HCT116 (cell line): ENCODE results near the gene TRMU. TPM values are rescaled to one million over a fixed set of nuclear protein-coding genes. Genes with fewer than 3 reads are reported as not detected.

ENCODE experiments used
- ATAC-seq: fragments of 200-7000 bp; cut with Tn5 transposase; 2 replicates; pipeline ENCODE4 v1.9.1; 2020; ENCODE audit warnings: mild to moderate bottlenecking, moderate library complexity
- BruUV-seq: library from RNA; stranded (reverse); fragments of 400-500 nt; replicated peaks from 2 replicates; lab custom pipeline; 2021; lab: Mats Ljungman, UMichigan
- CTCF ChIA-PET: fragments of 300-600 bp; sonication (Branson Sonifier 250); formaldehyde crosslinking; loops from one replicate; lab custom pipeline; 2021; ENCODE audit warnings: antibody characterized with exemption; lab: Charles Lee
- POLR2A ChIA-PET: fragments of 300-600, 350-600 bp; sonication (Branson Sonifier 250); formaldehyde crosslinking; loops from one replicate; lab custom pipeline; 2021; ENCODE audit warnings: antibody characterized with exemption; lab: Charles Lee
- RAD21 ChIA-PET, 2 experiments: fragments of 300-600 bp; sonication (Branson Sonifier 250); formaldehyde crosslinking; loops; one replicate each; lab custom pipeline; 2023; ENCODE audit warnings: low total read pairs in 2 of 2; ENCODE audit not compliant: uncharacterized antibody in 2 of 2, unreplicated experiment in 2 of 2, low non-redundant PET in 1 of 2; lab: Charles Lee
- DNase-seq: peaks from one replicate; pipeline ENCODE4 v3.0.0-alpha.2; 2010; ENCODE audit warnings: low read depth, low spot score
- H2AFZ ChIP-seq: fragments of 200-600 bp; shearing (Covaris generic), sonication (generic); 2 replicates; pipeline ENCODE4 v1.6.1; 2017; ENCODE audit warnings: low read depth, mixed run types, mixed read lengths, antibody characterized with exemption, low read length; ENCODE audit not compliant: poor library complexity, severe bottlenecking
- H3K27ac ChIP-seq: 2 replicates; pipeline ENCODE4 v1.5.1; 2012; ENCODE audit warnings: low read depth, low read length
- H3K27me3 ChIP-seq: fragments of 200-600 bp; sonication (generic); 2 replicates; pipeline ENCODE4 v1.6.1; 2016; ENCODE audit warnings: mixed run types, low read length, mixed read lengths; ENCODE audit not compliant: insufficient read depth
- H3K36me3 ChIP-seq, 2 experiments: fragments of 200-500 bp in 1 of 2; fragments of 200-600 bp in 1 of 2; sonication (Bioruptor generic) in 1 of 2; sonication (generic) in 1 of 2; 2 replicates each; pipeline versions ENCODE4 v1.5.1 to v1.6.1; 2014 to 2016; ENCODE audit warnings: low read length in 2 of 2, inconsistent platforms in 1 of 2, mixed read lengths in 1 of 2, mixed run types in 1 of 2; ENCODE audit not compliant: insufficient read depth in 2 of 2, control insufficient read depth in 1 of 2
- H3K4me1 ChIP-seq, 2 experiments: fragments of 200-600 bp in 1 of 2; sonication (generic) in 1 of 2; 2 replicates each; pipeline versions ENCODE4 v1.5.1 to v1.6.1; 2012 to 2017; ENCODE audit warnings: low read length in 2 of 2, inconsistent platforms in 1 of 2, mild to moderate bottlenecking in 1 of 2, mixed read lengths in 1 of 2, mixed run types in 1 of 2, moderate library complexity in 1 of 2; ENCODE audit not compliant: insufficient read depth in 2 of 2, control insufficient read depth in 1 of 2
- H3K4me2 ChIP-seq: fragments of 200-600 bp; sonication (generic); 2 replicates; pipeline ENCODE4 v1.6.1; 2017; ENCODE audit warnings: mixed run types, low read length, mixed read lengths
- H3K4me3 ChIP-seq, 2 experiments: fragments of 200-600 bp in 1 of 2; sonication (generic) in 1 of 2; replicated peaks in 1 of 2; 2 replicates each; pipeline ENCODE4 v1.5.1; 2011 to 2016; ENCODE audit warnings: low read length in 2 of 2, control low read depth in 1 of 2, low read depth in 1 of 2, mild to moderate bottlenecking in 1 of 2, mixed read lengths in 1 of 2, mixed run types in 1 of 2
- H3K79me2 ChIP-seq: fragments of 200-600 bp; sonication (generic); 2 replicates; pipeline ENCODE4 v1.6.1; 2017; ENCODE audit warnings: mild to moderate bottlenecking, mixed run types, low read length, moderate library complexity, mixed read lengths; ENCODE audit not compliant: insufficient read depth
- H3K9ac ChIP-seq: fragments of 200-600 bp; sonication (generic); 2 replicates; pipeline ENCODE4 v1.6.1; 2016; ENCODE audit warnings: low read length, mixed read lengths
- H3K9me2 ChIP-seq: fragments of 200-600 bp; sonication (generic), shearing (Covaris generic); 2 replicates; pipeline ENCODE4 v1.6.1; 2017; ENCODE audit warnings: mixed run types, mild to moderate bottlenecking, moderate library complexity; ENCODE audit not compliant: insufficient read depth
- H3K9me3 ChIP-seq, 2 experiments: fragments of 200-500 bp in 1 of 2; fragments of 200-600 bp in 1 of 2; sonication (Bioruptor generic) in 1 of 2; sonication (generic) in 1 of 2; 2 replicates each; pipeline ENCODE4 v1.6.1; 2014 to 2017; ENCODE audit warnings: low read length in 2 of 2, mixed read lengths in 2 of 2, inconsistent platforms in 1 of 2, low read depth in 1 of 2, mild to moderate bottlenecking in 1 of 2, mixed run types in 1 of 2, moderate library complexity in 1 of 2; ENCODE audit not compliant: control insufficient read depth in 1 of 2, insufficient read depth in 1 of 2
- H4K20me1 ChIP-seq: fragments of 200-600 bp; sonication (generic), shearing (Covaris generic); 2 replicates; pipeline ENCODE4 v1.6.1; 2017; ENCODE audit warnings: mixed run types, mild to moderate bottlenecking, moderate library complexity; ENCODE audit not compliant: insufficient read depth
- ATF3 ChIP-seq: IDR thresholded peaks from 2 replicates; pipeline ENCODE4 v1.6.1; 2012
- CEBPB ChIP-seq: IDR thresholded peaks from 2 replicates; pipeline ENCODE4 v1.6.1; 2012; ENCODE audit warnings: low read depth
- EZH2 ChIP-seq: fragments of 200-600 bp; sonication (generic); IDR thresholded peaks from 2 replicates; pipeline ENCODE4 v1.6.1; 2017; ENCODE audit warnings: antibody characterized with exemption, mixed run types
- EZH2phosphoT487 ChIP-seq: fragments of 200-600 bp; IDR thresholded peaks from 2 replicates; pipeline ENCODE4 v1.6.1; 2018; ENCODE audit warnings: antibody characterized with exemption, borderline replicate concordance
- FOSL1 ChIP-seq: IDR thresholded peaks from 2 replicates; pipeline ENCODE4 v1.6.1; 2012; ENCODE audit warnings: low read depth
- JUND ChIP-seq: IDR thresholded peaks from 2 replicates; pipeline ENCODE4 v1.6.1; 2012
- MAX ChIP-seq: IDR thresholded peaks from 2 replicates; pipeline ENCODE4 v1.6.1; 2012
- POLR2AphosphoS5 ChIP-seq: IDR thresholded peaks from 2 replicates; pipeline ENCODE4 v1.6.1; 2011; ENCODE audit warnings: mild to moderate bottlenecking, low read depth, low read length, moderate library complexity
- RAD21 ChIP-seq: IDR thresholded peaks from 2 replicates; pipeline ENCODE4 v1.6.1; 2012; ENCODE audit warnings: low read depth, mild to moderate bottlenecking
- REST ChIP-seq: IDR thresholded peaks from 2 replicates; pipeline ENCODE4 v1.6.1; 2012; ENCODE audit warnings: low read depth
- SP1 ChIP-seq: IDR thresholded peaks from 2 replicates; pipeline ENCODE4 v1.6.1; 2012; ENCODE audit warnings: low read depth
- YY1 ChIP-seq: IDR thresholded peaks from 2 replicates; pipeline ENCODE4 v1.6.1; 2011; ENCODE audit warnings: low read length, low read depth, moderate library complexity, mild to moderate bottlenecking; ENCODE audit not compliant: insufficient replicate concordance; ENCODE audit errors: extremely low read depth
- ZBTB33 ChIP-seq: IDR thresholded peaks from 2 replicates; pipeline ENCODE4 v1.6.1; 2011; ENCODE audit warnings: mild to moderate bottlenecking, low read length, moderate library complexity; ENCODE audit not compliant: insufficient replicate concordance; ENCODE audit errors: extremely low read depth
- intact Hi-C: fragments of 100-400 bp; cut with micrococcal nuclease; formaldehyde crosslinking; loops from 2 replicates; pipeline ENCODE4 v1.10.0; 2022
- total RNA-seq: library from RNA; stranded (reverse); gene quantifications from one replicate; pipeline ENCODE4 v1.2.1, GENCODE V29; 2021; ENCODE audit not compliant: unreplicated experiment

TRMU gene
- total RNA-seq, 1 experiment from 2014 or later = 65.4 TPM

GRCh38 chr22:46290843-46291785 lies 44.4 kb upstream of the TRMU start (continued):
- TF ChIP-seq EZH2phosphoT487 = no peak

GRCh38 chr22:46292173-46292572 lies 43.3 kb upstream of the TRMU start:
- H3K9ac ChIP-seq = no peak overlapping the region
- H3K4me1 ChIP-seq = peaks cover 7 to 13% of the 10 kb centered on the region in 2 experiments; a peak in 3 of 4 replicates
- H3K9me3 ChIP-seq = no peaks in the 10 kb centered on the region
- H3K27ac ChIP-seq = no peak overlapping the region
- DNase-seq (no peak), ATAC-seq (no peak)
- TF ChIP-seq YY1 (no peak), FOSL1 (no peak), RAD21 (no peak), JUND (no peak), EZH2phosphoT487 (no peak), ATF3 (no peak), CEBPB (no peak), SP1 (no peak), POLR2AphosphoS5 (no peak), EZH2 (no peak), ZBTB33 (no peak), MAX (no peak), REST (no peak)
- H4K20me1 ChIP-seq = no peaks in the 10 kb centered on the region
- intact Hi-C loops = no loop called here
- ChIA-PET POLR2A (no interaction called here), RAD21 (no interaction called here), CTCF (no interaction called here)
- H3K27me3 ChIP-seq = no peaks in the 10 kb centered on the region
- no peaks in the 10 kb centered on the region for H3K9me2 ChIP-seq
- H2AFZ ChIP-seq = no peak overlapping the region
- peaks cover 5% of the 10 kb centered on the region for H3K79me2 ChIP-seq
- BruUV-seq = no TSS peak
- H3K4me3 ChIP-seq = no peak overlapping the region
- H3K4me2 ChIP-seq = no peak overlapping the region
- peaks cover 6 to 10% of the 10 kb centered on the region in 2 experiments; a peak in 2 of 4 replicates for H3K36me3 ChIP-seq
